ENCODE data around the gene RAB25. TPM values are rescaled to one million over a fixed set of nuclear protein-coding genes. Genes with fewer than 3 reads are reported as not detected.
A peak's percentile ranks its signal among the peaks of the same experiment; 100 is the strongest.

RAB25 gene
- total and polyA plus RNA-seq, 2 of the 13 experiments (the other 11 are each of a cell fraction or from before 2014, with no cell fraction given): 0.20 to 0.22 TPM

- TF ChIP-seq, protein P1, sequence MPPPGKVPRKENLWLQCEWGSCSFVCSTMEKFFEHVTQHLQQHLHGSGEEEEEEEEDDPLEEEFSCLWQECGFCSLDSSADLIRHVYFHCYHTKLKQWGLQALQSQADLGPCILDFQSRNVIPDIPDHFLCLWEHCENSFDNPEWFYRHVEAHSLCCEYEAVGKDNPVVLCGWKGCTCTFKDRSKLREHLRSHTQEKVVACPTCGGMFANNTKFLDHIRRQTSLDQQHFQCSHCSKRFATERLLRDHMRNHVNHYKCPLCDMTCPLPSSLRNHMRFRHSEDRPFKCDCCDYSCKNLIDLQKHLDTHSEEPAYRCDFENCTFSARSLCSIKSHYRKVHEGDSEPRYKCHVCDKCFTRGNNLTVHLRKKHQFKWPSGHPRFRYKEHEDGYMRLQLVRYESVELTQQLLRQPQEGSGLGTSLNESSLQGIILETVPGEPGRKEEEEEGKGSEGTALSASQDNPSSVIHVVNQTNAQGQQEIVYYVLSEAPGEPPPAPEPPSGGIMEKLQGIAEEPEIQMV (CRISPR knock-in tag; IDR thresholded peaks at IDR 0.05; ENCODE audit: low read depth): no peak
- TF ChIP-seq NFKB2 (CRISPR knock-in tag; IDR thresholded peaks at IDR 0.05; ENCODE audit: borderline replicate concordance) (no peak; the same call in 1 of the 2 replicates), ZNF510 (CRISPR knock-in tag; IDR thresholded peaks at IDR 0.05; ENCODE audit: low read depth) (no peak), ELF1 (CRISPR knock-in tag; IDR thresholded peaks at IDR 0.05) (no peak), ZNF792 (CRISPR knock-in tag; IDR thresholded peaks at IDR 0.05) (peak; percentile 54), POLR2AphosphoS2 (IDR thresholded peaks at IDR 0.05; ENCODE audit: low read depth, low read length) (peak; percentile 50; the same call in 1 of the 2 replicates), ZNF530 (CRISPR knock-in tag; IDR thresholded peaks at IDR 0.05; ENCODE audit: low read depth) (no peak), SYNCRIP (IDR thresholded peaks at IDR 0.05; ENCODE audit: insufficient read depth, low read depth, low read length) (no peak), ZNF839 (CRISPR knock-in tag; IDR thresholded peaks at IDR 0.05; ENCODE audit: borderline replicate concordance) (no peak), HOXA7 (CRISPR knock-in tag; IDR thresholded peaks at IDR 0.05) (no peak), PHF8 (CRISPR knock-in tag; IDR thresholded peaks at IDR 0.05) (peak; percentile 56; the same call in 1 of the 2 replicates), SNAPC5 (CRISPR knock-in tag; IDR thresholded peaks at IDR 0.05; ENCODE audit: borderline replicate concordance) (no peak), ZNF563 (CRISPR knock-in tag; IDR thresholded peaks at IDR 0.05) (no peak), ZSCAN9 (CRISPR knock-in tag; IDR thresholded peaks at IDR 0.05; ENCODE audit: borderline replicate concordance) (no peak), GLMP (CRISPR knock-in tag; IDR thresholded peaks at IDR 0.05; ENCODE audit: borderline replicate concordance) (no peak), ZNF496 (CRISPR knock-in tag; IDR thresholded peaks at IDR 0.05; ENCODE audit: insufficient replicate concordance) (no peak), ZNF136 (CRISPR knock-in tag; IDR thresholded peaks at IDR 0.05; ENCODE audit: low read depth) (no peak), PRMT3 (CRISPR knock-in tag; IDR thresholded peaks at IDR 0.05; ENCODE audit: borderline replicate concordance, low read depth) (no peak), RXRB (CRISPR knock-in tag; IDR thresholded peaks at IDR 0.05; ENCODE audit: borderline replicate concordance) (peak; percentile 32; the same call in 1 of the 2 replicates), RBM22 (optimal IDR thresholded peaks at IDR 0.05; ENCODE audit: low read length) (no peak), ZNF280B (CRISPR knock-in tag; IDR thresholded peaks at IDR 0.05; ENCODE audit: borderline replicate concordance) (peak; percentile 49; the same call in 1 of the 2 replicates), IKZF1 (IDR thresholded peaks at IDR 0.05) (no peak)
- TF ChIP-seq, protein P2, sequence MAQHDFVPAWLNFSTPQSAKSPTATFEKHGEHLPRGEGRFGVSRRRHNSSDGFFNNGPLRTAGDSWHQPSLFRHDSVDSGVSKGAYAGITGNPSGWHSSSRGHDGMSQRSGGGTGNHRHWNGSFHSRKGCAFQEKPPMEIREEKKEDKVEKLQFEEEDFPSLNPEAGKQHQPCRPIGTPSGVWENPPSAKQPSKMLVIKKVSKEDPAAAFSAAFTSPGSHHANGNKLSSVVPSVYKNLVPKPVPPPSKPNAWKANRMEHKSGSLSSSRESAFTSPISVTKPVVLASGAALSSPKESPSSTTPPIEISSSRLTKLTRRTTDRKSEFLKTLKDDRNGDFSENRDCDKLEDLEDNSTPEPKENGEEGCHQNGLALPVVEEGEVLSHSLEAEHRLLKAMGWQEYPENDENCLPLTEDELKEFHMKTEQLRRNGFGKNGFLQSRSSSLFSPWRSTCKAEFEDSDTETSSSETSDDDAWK (CRISPR knock-in tag; IDR thresholded peaks at IDR 0.05): no peak
- TF ChIP-seq, protein P3, sequence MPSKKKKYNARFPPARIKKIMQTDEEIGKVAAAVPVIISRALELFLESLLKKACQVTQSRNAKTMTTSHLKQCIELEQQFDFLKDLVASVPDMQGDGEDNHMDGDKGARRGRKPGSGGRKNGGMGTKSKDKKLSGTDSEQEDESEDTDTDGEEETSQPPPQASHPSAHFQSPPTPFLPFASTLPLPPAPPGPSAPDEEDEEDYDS (CRISPR knock-in tag; IDR thresholded peaks at IDR 0.05): peak; percentile 89
Observed at GRCh38 chr1:156114101-156114918, 53.4 kb downstream of the RAB25 start, which contains the start of gene LMNA (continued).
